ENCODE data around the gene RBM44.
"Not testable (repeated sequence)": the region's sequence is repeated elsewhere in the genome, so short reads cannot be mapped to it uniquely, and the experiment has no call there.

DNA sequence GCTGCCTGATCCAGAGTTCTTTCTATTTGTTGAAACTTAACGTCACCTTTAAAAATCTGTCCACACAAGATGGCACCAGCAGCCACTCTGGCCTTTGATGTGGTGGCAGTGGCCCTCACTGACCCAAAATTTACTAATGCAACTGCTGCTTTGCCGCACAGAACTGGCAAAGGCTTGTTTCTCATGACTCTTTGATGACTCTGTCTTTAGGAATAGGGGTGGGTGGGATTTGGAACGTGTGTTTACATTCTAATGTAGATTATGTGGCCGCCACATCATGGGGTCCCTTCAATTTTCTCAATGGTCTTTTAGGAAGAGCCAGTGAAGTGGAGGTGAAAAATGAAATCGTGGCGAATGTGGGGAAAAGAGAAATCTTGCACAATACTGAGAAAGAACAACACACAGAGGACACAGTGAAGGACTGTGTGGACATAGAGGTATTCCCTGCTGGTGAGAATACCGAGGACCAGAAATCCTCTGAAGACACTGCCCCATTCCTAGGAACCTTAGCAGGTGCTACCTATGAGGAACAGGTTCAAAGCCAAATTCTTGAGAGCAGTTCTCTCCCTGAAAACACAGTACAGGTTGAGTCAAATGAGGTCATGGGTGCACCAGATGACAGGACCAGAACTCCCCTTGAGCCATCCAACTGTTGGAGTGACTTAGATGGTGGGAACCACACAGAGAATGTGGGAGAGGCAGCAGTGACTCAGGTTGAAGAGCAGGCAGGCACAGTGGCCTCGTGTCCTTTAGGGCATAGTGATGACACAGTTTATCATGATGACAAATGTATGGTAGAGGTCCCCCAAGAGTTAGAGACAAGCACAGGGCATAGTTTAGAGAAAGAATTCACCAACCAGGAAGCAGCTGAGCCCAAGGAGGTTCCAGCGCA lies 36.0 kb upstream of the RBM44 start:
- TF ChIP-seq, protein P1, sequence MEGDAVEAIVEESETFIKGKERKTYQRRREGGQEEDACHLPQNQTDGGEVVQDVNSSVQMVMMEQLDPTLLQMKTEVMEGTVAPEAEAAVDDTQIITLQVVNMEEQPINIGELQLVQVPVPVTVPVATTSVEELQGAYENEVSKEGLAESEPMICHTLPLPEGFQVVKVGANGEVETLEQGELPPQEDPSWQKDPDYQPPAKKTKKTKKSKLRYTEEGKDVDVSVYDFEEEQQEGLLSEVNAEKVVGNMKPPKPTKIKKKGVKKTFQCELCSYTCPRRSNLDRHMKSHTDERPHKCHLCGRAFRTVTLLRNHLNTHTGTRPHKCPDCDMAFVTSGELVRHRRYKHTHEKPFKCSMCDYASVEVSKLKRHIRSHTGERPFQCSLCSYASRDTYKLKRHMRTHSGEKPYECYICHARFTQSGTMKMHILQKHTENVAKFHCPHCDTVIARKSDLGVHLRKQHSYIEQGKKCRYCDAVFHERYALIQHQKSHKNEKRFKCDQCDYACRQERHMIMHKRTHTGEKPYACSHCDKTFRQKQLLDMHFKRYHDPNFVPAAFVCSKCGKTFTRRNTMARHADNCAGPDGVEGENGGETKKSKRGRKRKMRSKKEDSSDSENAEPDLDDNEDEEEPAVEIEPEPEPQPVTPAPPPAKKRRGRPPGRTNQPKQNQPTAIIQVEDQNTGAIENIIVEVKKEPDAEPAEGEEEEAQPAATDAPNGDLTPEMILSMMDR (IDR thresholded peaks at IDR 0.05; ENCODE audit: insufficient read depth, low read length) = not testable (repeated sequence)
- not testable (repeated sequence) for TF ChIP-seq POLR2AphosphoS5 (IDR thresholded peaks at IDR 0.05; ENCODE audit: low read depth)
